NT2/D1 (cell line): ENCODE data around the gene PLXNB2.

Experiments used
- DNase-seq: peaks from one replicate; pipeline ENCODE4 v3.0.0-alpha.2; 2011; ENCODE audit warnings: low read depth, low spot score
- H3K27me3 ChIP-seq: 2 replicates; pipeline ENCODE4 v1.6.0; 2011; ENCODE audit warnings: mild to moderate bottlenecking; ENCODE audit not compliant: insufficient read length, insufficient read depth
- H3K36me3 ChIP-seq: 2 replicates; pipeline ENCODE4 v1.6.1; 2011; ENCODE audit warnings: mild to moderate bottlenecking, low read length, mixed read lengths; ENCODE audit not compliant: insufficient read depth, insufficient read length
- H3K4me1 ChIP-seq: 2 replicates; pipeline ENCODE4 v1.5.1; 2011; ENCODE audit not compliant: insufficient read depth, insufficient read length
- H3K4me3 ChIP-seq: 2 replicates; pipeline ENCODE4 v1.5.1; 2011; ENCODE audit warnings: low read depth; ENCODE audit not compliant: insufficient read length
- H3K9ac ChIP-seq: 2 replicates; pipeline ENCODE4 v1.6.0; 2011; ENCODE audit warnings: low read depth; ENCODE audit not compliant: insufficient read length
- H3K9me3 ChIP-seq: 2 replicates; pipeline ENCODE4 v1.5.1; 2011; ENCODE audit warnings: mild to moderate bottlenecking, low read length; ENCODE audit not compliant: insufficient read depth
- SUZ12 ChIP-seq: IDR thresholded peaks from 2 replicates; pipeline ENCODE4 v1.6.1; 2011; ENCODE audit not compliant: insufficient read length, insufficient read depth; ENCODE audit errors: extremely low read depth
- YY1 ChIP-seq: IDR thresholded peaks from 2 replicates; pipeline ENCODE4 v1.6.1; 2011; ENCODE audit not compliant: insufficient read length, insufficient read depth
- ZNF274 ChIP-seq: IDR thresholded peaks from 2 replicates; pipeline ENCODE4 v1.6.1; 2011; ENCODE audit warnings: mild to moderate bottlenecking, low read depth, low read length

PLXNB2 gene

GRCh38 chr22:50251477-50252081 is 55.9 kb downstream of the PLXNB2 start:
- DNase-seq: no peak
- H3K9ac ChIP-seq: peak overlapping the region; percentile 70
- peak overlapping the region; percentile 36 for H3K4me3 ChIP-seq
- no peaks in the 10 kb centered on the region for H3K27me3 ChIP-seq
- H3K36me3 ChIP-seq: peaks cover 30% of the 10 kb centered on the region
- H3K4me1 ChIP-seq: peaks cover 19% of the 10 kb centered on the region
- H3K9me3 ChIP-seq: no peaks in the 10 kb centered on the region
- TF ChIP-seq ZNF274: no peak
- no peak for TF ChIP-seq SUZ12
- no peak for TF ChIP-seq YY1

GRCh38 chr22:50250555-50251476 is 56.6 kb downstream of the PLXNB2 start, which contains the start of gene HDAC10:
Gene HDAC10, minus strand, starts transcription at chr22:50251265. Its CDS starts 233 bp downstream, at chr22:50251032.
- Histone ChIP-seq H3K36me3 (peaks cover 34% of the 10 kb centered on the region), H3K4me3 (peak within 1 kb of the TSS; percentile 78), H3K4me1 (peaks cover 20% of the 10 kb centered on the region), H3K9ac (peak within 1 kb of the TSS; percentile 91), H3K27me3 (no peaks in the 10 kb centered on the region), H3K9me3 (no peaks in the 10 kb centered on the region)
- peak; percentile 64 for DNase-seq
- TF ChIP-seq SUZ12 (no peak), ZNF274 (no peak), YY1 (no peak)

GRCh38 chr22:50250249-50250554 is 57.2 kb downstream of the PLXNB2 start:
- Histone ChIP-seq H3K36me3 (peaks cover 38% of the 10 kb centered on the region), H3K4me1 (peaks cover 24% of the 10 kb centered on the region), H3K9me3 (no peaks in the 10 kb centered on the region), H3K9ac (peak overlapping the region; percentile 54), H3K27me3 (no peaks in the 10 kb centered on the region), H3K4me3 (peak overlapping the region; percentile 78)
- no peak for TF ChIP-seq SUZ12
- no peak for TF ChIP-seq YY1
- TF ChIP-seq ZNF274: no peak
- DNase-seq: no peak

- Histone ChIP-seq H3K9ac (peak overlapping the region; percentile 54), H3K9me3 (no peaks in the 10 kb centered on the region), H3K27me3 (no peaks in the 10 kb centered on the region), H3K36me3 (peaks cover 38% of the 10 kb centered on the region), H3K4me1 (peaks cover 24% of the 10 kb centered on the region), H3K4me3 (peak overlapping the region; percentile 78)
- no peak for TF ChIP-seq YY1
- no peak for TF ChIP-seq ZNF274
- no peak for TF ChIP-seq SUZ12
- DNase-seq: no peak
Measured at GRCh38 chr22:50249341-50250248, 57.9 kb downstream of the PLXNB2 start.

- Histone ChIP-seq H3K4me3 (no peak overlapping the region), H3K9ac (no peak overlapping the region), H3K9me3 (no peaks in the 10 kb centered on the region), H3K36me3 (peaks cover 31% of the 10 kb centered on the region), H3K27me3 (no peaks in the 10 kb centered on the region), H3K4me1 (peaks cover 28% of the 10 kb centered on the region)
- TF ChIP-seq ZNF274 (no peak), YY1 (no peak), SUZ12 (no peak)
- no peak for DNase-seq
Measured at GRCh38 chr22:50248196-50249081, 59.0 kb downstream of the PLXNB2 start.

- Histone ChIP-seq H3K36me3 (peaks cover 28% of the 10 kb centered on the region), H3K9me3 (no peaks in the 10 kb centered on the region), H3K4me1 (peaks cover 28% of the 10 kb centered on the region), H3K9ac (no peak overlapping the region), H3K27me3 (no peaks in the 10 kb centered on the region), H3K4me3 (no peak overlapping the region)
- DNase-seq: no peak
- TF ChIP-seq YY1: no peak
- TF ChIP-seq ZNF274: no peak
- TF ChIP-seq SUZ12: no peak
Measured at GRCh38 chr22:50247748-50248147, 59.7 kb downstream of the PLXNB2 start.
